ENCODE data around the gene PVALEF.

DNA sequence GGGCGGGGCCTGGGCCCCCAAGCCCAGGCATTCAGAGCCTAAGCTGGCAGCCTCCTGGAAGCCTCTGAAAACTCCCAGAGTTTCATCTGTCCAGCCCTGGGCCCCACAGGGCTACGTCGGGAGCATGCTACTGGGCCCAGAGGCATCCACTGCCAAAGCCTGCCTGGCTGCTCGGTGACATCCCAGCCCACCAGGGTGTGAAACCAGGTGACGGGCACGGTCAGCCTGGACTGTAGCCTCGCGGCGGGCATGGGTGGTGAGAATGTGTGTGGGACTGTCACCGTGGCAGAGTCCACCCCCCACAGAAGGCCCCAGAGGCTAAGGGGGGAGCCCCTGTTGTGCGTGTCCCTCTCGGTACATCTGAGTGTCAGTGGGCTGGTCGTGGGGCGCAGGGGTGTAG is 26.3 kb downstream of the PVALEF start:
- TF ChIP-seq, protein P1, sequence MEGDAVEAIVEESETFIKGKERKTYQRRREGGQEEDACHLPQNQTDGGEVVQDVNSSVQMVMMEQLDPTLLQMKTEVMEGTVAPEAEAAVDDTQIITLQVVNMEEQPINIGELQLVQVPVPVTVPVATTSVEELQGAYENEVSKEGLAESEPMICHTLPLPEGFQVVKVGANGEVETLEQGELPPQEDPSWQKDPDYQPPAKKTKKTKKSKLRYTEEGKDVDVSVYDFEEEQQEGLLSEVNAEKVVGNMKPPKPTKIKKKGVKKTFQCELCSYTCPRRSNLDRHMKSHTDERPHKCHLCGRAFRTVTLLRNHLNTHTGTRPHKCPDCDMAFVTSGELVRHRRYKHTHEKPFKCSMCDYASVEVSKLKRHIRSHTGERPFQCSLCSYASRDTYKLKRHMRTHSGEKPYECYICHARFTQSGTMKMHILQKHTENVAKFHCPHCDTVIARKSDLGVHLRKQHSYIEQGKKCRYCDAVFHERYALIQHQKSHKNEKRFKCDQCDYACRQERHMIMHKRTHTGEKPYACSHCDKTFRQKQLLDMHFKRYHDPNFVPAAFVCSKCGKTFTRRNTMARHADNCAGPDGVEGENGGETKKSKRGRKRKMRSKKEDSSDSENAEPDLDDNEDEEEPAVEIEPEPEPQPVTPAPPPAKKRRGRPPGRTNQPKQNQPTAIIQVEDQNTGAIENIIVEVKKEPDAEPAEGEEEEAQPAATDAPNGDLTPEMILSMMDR (conservative IDR thresholded peaks at IDR 0.05 in 1 of 2, IDR thresholded peaks at IDR 0.05 in 1 of 2; ENCODE audit: low read depth in 1 of 2, low read length in 2 of 2): no peak
- no peak for TF ChIP-seq EZH2 (IDR thresholded peaks at IDR 0.05; ENCODE audit: low read length, missing control alignments)
